ENCODE measurements around the gene ALG9.

- no peak for TF ChIP-seq CTCF (IDR thresholded peaks at IDR 0.05)
- TF ChIP-seq POLR2A (IDR thresholded peaks at IDR 0.05): no peak
Observed at GRCh38 chr11:111845276-111846028, 25.9 kb downstream of the ALG9 start.
